Activated T-cell treated with anti-CD3 and anti-CD28 coated beads for 1 hour (primary cell): ENCODE measurements around the gene PARP6.

Source experiments
- DNase-seq: peaks from one replicate; pipeline ENCODE4 v3.0.0-alpha.2; 2020; ENCODE audit warnings: low read depth

PARP6 gene

DNA sequence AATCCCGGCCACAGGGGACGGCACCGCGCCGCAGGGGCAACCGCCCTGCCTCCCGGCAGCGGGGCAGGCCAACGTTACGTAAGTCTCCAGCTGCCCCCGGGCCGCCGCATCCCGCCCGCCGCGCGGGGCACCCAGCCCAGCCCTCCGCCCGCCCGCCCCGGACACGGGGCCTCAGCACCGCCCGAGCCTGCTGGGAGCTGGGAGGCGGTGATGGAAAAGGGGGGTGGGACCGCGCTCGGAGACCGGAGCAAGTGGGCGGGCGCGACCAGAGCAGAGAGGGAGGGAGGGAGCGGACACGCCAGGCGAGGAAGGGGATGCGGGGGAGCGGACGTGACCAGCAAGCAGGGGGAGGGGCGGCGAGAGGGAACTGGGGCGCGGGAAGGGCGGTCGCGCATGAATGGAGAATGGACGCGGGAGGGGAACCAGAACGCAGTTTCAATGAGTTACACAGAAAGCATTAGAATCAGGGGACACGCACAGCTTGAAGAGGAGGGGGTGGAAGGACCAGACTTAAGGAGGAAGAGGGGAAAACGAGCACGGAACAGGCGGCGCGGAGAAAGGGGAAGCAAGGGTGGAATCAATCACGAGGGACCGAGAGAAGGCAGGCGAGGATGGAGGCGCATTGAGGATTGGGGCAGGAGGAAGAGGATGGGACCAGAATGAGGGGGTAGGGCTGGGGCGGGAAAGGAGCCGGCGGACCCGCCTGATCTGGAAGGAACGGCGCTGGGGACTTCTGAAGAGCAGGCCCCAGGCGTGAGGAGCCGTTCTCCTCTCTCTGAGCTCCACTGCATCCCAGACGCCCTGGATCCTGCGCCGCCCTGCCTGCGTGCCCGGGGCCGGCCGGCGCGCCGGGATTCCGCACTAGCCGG is 41.9 kb downstream of the PARP6 start:
- peak; percentile 59 for DNase-seq

DNA sequence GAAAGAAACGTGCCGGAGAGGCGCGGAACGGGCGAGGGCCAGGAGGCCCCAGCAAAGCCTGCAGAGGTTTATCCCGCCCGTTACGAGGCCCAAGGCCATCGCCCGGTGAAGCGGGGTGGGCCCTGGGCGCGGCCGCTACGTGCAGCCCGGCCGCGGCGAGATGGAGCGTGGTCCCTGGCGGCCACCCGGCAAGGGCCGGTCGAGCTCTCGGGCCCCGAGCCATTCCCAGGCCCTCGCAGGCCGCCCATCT is 42.5 kb downstream of the PARP6 start:
- DNase-seq, result no peak

- DNase-seq, result peak; percentile 13
These were observed 43.0 kb downstream of the PARP6 start for GRCh38 chr15:72229076-72229946.

- no peak for DNase-seq
These were observed 44.6 kb downstream of the PARP6 start for GRCh38 chr15:72227720-72228119.

DNA sequence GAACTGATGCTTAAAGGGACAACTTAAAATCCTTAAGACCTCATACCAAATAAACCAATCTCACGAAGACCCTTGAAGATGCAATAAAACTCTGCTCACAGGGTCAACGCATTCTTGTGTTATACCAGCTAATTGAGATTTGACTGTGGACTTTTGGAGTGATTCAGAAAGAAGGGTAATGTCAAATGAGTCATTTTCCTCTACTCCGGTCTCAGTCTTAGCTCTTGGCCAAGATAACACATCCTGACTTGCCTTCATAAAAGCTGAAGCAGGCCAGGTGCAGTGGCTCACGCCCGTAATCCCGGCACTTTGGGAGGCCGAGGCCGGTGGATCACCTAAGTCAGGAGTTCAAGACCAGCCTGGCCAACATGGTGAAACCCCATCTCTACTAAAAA is 45.2 kb downstream of the PARP6 start:
- no peak for DNase-seq

- no peak for DNase-seq
These were observed 49.1 kb downstream of the PARP6 start for GRCh38 chr15:72223278-72223677.

DNA sequence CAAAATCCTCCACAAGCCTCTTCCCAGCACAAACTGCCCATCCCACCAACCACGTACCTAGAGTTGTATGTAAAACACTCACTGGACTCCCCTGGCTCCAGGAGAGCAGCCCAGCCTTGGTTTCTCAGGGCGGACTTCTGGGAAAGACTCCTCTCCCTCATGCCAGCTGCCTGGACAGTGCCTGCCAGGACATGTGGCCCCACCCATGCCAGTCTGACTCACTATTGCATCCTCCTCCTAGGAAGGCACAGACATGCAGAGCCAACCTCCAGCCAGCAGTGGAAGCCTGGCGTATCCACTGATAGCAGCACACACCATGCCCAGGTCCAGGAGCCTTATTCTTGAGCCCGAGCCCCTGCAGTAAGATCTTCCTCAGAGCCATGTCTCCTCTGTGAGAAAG is 50.0 kb downstream of the PARP6 start:
- no peak for DNase-seq

- no peak for DNase-seq
These were observed 51.7 kb downstream of the PARP6 start for GRCh38 chr15:72220687-72221086.

GRCh38 chr15:72217216-72217615 is 55.1 kb downstream of the PARP6 start:
- no peak for DNase-seq

DNA sequence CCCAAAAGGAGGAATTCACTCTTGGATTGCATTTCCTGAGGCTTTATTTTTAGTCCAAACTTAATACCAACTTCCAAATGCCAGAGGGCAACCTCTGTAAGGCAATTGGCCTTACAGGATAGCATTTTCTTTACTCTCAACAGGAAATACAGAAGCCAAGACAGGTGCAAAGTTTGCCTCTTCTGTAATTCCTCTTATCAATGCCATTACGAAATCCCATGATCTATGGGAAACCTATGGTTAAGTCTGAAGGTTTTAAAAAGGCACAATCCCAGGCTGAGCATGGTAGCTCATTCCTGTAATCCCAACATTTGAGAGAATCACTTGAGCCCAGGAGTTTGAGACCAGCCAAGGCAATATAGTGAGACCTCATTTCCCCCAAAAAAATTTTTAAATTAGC is 56.3 kb downstream of the PARP6 start:
- no peak for DNase-seq

- DNase-seq, result no peak
These were observed 64.7 kb downstream of the PARP6 start for GRCh38 chr15:72207558-72208085.

DNA sequence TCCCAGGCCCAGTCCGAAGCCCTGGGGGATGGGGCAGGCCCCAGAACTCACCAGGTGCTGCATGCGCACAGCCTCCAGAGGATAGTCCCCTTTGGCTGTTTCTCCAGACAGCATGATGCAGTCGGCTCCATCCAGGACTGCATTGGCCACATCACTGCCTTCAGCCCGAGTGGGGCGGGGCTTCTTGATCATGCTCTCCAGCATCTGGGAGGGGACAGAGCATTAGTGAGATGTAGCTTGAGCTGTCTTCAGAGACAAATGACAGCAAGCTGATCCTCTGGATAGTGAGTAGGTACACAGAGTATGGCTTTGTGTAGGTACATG is 65.7 kb downstream of the PARP6 start:
- no peak for DNase-seq

- DNase-seq, result no peak
These were observed 66.3 kb downstream of the PARP6 start for GRCh38 chr15:72205896-72206676.

DNA sequence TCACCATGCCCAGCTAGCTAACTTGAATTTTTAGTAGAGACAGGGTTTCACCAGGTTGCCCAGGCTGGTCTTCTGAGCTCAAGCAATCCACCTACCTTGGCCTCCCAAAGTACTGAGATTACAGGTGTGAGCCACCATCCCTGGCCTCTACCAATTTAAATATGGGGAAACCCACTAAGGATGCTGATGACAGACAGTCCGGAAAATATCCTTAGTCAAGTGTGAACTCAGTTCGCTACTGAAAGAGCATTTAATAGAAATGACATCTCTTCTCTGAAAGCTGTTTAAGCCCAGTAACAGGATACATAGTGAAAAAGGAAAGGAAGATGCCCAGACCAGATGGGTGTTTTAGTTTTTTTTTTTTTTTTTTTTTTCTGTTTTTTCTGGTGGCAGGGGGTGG is 67.1 kb downstream of the PARP6 start:
- DNase-seq, result no peak

GRCh38 chr15:72203507-72203837 is 68.9 kb downstream of the PARP6 start:
- DNase-seq, result no peak

- DNase-seq, result no peak
These were observed 69.4 kb downstream of the PARP6 start for GRCh38 chr15:72202801-72203506.

- no peak for DNase-seq
These were observed 70.1 kb downstream of the PARP6 start for GRCh38 chr15:72202302-72202701.

DNA sequence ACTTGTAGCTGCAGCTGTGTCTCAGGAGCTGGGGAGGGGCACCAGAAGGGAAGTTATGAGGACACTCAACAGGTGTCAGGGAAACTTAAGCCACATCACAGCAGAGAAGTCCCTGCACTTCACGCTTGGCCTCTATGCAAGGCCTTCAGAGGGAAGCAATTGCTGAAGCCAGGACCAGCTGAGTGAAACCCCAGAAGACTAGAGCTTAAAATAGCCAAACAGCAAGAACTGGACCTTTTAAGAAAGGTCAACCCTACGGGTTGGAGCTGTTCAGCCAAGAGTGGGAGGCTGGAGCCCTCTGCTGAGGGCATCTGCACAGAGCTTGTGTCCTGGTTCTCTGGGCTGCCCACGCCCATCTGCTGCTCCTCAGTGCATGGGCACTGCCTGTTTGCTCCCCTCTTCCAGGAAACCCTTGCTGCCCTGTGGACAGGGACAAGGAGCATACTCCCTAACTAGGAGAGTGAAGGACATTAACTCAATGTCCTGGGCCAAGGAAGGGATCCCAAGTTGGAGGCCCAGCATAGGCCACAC is 70.9 kb downstream of the PARP6 start:
- no peak for DNase-seq

DNA sequence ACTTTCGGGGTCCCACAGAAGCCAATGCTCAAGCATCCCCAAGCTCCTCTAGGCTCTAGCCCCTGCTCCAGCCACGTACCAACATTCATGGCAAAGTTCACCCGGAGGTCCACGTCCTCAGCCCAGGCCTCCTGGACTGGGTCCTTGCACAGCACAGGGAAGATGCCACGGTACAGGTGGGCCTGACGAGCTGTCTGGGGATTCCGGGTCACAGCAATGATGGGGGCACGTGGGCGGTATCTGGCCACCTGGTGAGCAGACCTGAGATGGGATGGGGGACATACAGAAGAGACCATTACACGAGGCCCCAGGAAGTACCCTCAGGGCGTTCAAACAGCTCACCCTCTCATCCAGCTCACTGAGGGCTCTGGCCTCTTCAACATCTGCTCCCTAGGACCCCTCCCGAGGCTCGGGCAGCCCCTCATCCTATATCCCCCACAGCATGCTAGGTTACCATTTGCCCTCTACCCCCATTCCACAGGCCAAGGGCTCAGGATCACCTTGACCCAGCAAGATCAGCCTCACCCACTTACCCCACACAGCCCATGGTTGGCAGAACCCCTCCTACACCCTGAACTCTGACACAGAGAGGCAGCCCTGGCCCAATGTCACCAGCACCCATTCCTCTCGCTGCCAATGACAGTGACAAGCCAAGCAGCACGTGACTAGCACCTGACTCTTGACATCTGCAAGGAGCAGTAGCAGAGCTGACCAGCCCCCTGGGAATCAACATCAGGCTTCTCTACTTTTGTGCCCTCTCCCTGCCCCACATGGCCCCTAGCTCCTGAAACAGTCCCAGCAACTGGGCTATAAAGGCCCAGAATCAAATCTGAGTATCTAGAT is 71.7 kb downstream of the PARP6 start:
- no peak for DNase-seq

DNA sequence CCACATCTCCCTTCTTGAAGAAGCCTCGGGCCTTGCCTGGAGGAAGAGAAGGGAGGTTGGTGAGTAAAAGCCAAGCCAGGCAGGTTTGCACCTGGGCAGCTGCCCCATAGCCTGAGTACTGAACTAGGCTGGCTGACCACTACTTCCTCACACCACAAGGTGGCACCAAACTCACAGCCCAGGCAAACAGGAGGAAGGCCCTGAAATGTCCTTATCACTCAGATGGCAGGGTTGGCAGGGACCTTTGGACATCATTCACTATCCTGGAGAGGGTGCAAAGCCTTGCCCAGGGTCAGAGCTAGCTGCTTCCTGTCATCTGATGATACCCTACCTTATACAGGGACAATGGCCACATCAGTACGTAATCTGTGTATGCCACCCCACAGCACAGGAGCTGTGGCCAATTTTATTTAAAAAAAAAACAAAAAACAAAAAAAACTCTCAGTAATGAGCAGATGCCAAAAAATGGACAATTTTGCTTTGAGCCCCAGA is 72.6 kb downstream of the PARP6 start:
- DNase-seq, result peak; percentile 60

- DNase-seq, result no peak
These were observed 73.2 kb downstream of the PARP6 start for GRCh38 chr15:72199205-72199515.
